MG63 (cell line): ENCODE data around the gene SLC25A40. TPM values are rescaled to one million over a fixed set of nuclear protein-coding genes. Genes with fewer than 3 reads are reported as not detected.
"Not testable (repeated sequence)": the region's sequence is repeated elsewhere in the genome, so short reads cannot be mapped to it uniquely, and the experiment has no call there.

Experiments used
- DNase-seq: peaks from one replicate; pipeline ENCODE4 v3.0.0-alpha.2; 2020
- H3K27me3 ChIP-seq: fragments of 250-450 bp; sonication (Bioruptor Pico); 2 replicates; pipeline ENCODE4 v1.5.1; 2020; ENCODE audit warnings: mild to moderate bottlenecking, moderate library complexity
- H3K36me3 ChIP-seq: fragments of 250-450 bp; sonication (Bioruptor Pico); 2 replicates; pipeline ENCODE4 v1.5.1; 2020; ENCODE audit warnings: mild to moderate bottlenecking, moderate library complexity
- H3K4me3 ChIP-seq: fragments of 250-450 bp; sonication (Bioruptor Pico); 2 replicates; pipeline ENCODE4 v1.5.1; 2020; ENCODE audit warnings: mild to moderate bottlenecking, moderate library complexity
- H3K9me3 ChIP-seq: fragments of 250-450 bp; sonication (Bioruptor Pico); 2 replicates; pipeline ENCODE4 v1.5.1; 2020; ENCODE audit warnings: mild to moderate bottlenecking, moderate library complexity
- total RNA-seq: library from RNA; depleted of rRNA; stranded (reverse); fragments of >200 nt; shearing (Covaris generic); gene quantifications from 2 replicates; pipeline ENCODE4 v1.2.3, GENCODE V29; 2014; ENCODE audit warnings: low replicate concordance

The SLC25A40 gene
- total RNA-seq, 1 experiment from 2014 or later: 4.0 TPM

DNA sequence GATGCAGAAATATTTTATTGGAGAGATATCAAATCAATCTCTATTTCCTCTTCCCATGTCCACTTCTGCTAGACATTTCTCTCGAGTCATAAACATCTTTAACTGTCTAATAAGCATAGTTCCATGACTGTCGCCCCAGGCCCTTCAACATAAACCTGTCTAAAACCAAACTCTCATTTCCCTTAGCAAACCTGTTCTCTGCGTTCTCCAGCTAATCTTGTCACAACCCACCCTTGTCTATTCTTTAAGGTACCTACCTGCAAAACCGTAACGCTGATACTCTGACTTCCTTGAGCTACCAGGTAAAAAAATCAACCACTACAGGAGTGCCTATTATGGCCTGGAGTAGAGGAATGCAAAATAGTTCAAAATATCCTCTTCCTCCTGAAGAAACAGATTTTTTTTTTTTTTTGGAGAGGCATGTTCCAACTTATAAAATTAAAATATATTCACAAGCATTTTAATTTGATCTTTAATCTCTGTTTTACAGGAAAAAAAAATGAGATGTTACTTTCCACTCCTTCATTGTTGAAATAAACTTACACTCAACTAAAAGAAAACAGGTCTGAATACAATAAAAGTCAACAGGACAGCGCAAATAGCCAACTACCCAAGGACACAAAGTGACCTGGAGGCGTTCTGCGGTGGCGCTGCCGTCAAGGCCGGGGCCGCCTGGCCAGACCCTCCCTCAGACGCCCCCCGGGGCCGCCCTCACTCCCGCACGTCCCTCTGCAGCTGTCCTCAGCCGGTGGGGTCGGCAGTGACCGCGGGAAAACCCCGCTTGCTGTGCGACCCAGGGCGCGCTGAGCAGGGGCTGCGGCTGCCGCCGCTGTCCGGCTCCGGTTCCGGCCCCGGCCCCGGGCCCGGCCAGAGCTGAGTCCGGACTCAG lies 765 bp downstream of the SLC25A40 start:
- peaks cover 26% of the 10 kb centered on the region for H3K36me3 ChIP-seq
- DNase-seq: no peak
- H3K4me3 ChIP-seq: peak overlapping the region; percentile 75
- no peaks in the 10 kb centered on the region for H3K9me3 ChIP-seq
- no peaks in the 10 kb centered on the region for H3K27me3 ChIP-seq

DNA sequence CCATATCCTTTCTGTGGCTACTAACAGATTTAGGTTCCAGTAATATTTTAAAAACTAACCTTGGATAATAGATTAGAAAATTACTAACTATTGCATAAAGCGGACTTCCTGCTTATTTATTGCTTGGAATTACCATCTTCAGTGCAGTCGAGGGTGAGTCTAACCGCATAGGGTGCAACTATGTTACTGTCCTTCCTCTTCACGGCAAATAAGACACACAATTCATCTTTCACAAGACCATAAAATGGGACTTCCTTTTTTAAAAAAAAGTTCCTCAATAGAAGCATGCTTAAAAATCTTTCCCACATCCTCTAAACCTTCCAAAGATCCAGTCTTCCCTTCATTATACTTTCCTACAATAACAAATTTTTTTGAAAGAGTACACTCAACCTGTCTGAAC lies 2.1 kb downstream of the SLC25A40 start:
- H3K36me3 ChIP-seq: peaks cover 25% of the 10 kb centered on the region
- H3K27me3 ChIP-seq: no peaks in the 10 kb centered on the region
- peak overlapping the region; percentile 75 for H3K4me3 ChIP-seq
- no peak for DNase-seq
- H3K9me3 ChIP-seq: no peaks in the 10 kb centered on the region; the same call in 1 of the 2 replicates

DNA sequence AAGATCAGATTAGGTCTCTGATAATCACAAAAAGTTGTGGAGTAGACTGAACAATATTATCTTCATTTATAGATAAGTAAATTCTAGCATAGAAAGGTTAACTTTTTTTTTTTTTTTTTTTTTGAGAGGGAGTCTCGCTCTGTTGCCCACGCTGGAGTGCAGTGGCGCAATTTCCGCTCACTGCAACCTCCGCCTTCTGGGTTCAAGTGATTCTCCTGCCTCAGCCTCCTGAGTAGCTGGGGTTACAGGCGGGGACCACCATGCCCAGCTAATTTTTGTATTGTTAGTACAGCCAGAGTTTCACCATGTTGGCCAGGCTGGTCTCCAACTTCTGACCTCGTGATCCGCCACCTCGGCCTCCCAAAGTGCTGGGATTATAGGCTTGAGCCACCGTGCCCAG lies 2.8 kb downstream of the SLC25A40 start:
- peaks cover 18% of the 10 kb centered on the region for H3K36me3 ChIP-seq
- not testable (repeated sequence) for H3K4me3 ChIP-seq, H3K27me3 ChIP-seq, DNase-seq, H3K9me3 ChIP-seq

DNA sequence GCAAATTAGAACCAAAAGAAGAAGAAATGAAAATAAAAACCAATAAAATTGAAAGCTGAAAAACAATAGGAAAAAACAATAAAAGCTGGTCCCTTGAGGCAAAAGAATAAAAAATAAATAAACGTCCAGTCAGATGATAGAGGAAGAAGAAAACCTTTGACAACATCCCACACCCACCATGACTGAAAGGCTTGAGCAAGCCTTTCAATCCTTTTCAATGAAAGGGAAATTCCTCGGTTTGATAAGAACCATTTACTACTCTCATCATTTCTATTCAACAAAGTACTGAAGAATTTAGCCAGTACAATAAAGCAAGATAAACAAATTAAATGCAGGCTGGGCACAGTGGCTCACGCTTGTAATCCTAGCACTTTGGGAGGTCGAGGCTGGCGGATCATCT lies 3.8 kb downstream of the SLC25A40 start:
- Histone ChIP-seq H3K4me3 (no peak overlapping the region), H3K36me3 (peaks cover 14% of the 10 kb centered on the region), H3K27me3 (no peaks in the 10 kb centered on the region), H3K9me3 (no peaks in the 10 kb centered on the region; the same call in 1 of the 2 replicates)
- DNase-seq: no peak

DNA sequence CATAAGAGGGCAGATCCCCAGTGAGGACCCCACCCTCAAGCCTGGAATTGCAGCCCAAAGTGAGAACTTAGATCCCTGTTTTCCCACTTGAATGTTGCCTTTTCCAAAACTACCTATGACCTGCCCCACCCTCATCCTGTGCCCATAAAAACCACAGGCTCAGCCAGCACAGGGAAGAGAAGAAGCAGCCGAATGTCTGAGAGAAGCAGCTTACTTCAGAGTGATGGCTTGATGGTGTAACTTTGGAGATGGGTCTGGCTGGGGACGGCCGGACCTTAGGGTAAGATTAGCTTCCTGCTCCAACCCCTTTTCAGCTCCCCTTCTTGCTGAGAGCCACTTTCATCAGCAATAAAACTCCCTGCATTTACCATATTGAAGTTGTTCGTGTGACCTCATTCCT lies 5.7 kb downstream of the SLC25A40 start:
- no peak for DNase-seq
- Histone ChIP-seq H3K4me3 (no peak overlapping the region), H3K9me3 (peaks cover 2% of the 10 kb centered on the region), H3K27me3 (no peaks in the 10 kb centered on the region), H3K36me3 (peaks cover 16% of the 10 kb centered on the region)

DNA sequence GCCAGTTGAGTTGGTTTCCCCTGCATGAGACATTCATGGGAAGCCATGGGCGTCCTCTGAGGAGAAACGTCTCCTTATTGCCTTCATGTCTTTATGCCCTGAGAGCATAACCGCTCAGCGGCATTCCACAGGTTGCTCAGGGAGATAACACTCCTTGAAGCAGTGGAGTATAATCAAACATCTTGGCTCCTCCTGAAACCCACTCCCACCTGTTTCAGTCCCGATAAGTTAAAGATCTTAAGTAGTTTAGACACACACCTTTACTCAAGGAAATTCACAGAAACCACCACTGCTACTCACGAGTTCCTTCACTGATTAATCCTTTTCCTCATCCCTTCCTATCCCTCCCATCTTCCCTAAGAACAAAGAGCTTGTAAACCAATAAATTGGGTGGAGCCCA lies 9.6 kb downstream of the SLC25A40 start:
- DNase-seq, H3K9me3 ChIP-seq, H3K27me3 ChIP-seq, H3K4me3 ChIP-seq: not testable (repeated sequence)
- peaks cover 15% of the 10 kb centered on the region for H3K36me3 ChIP-seq

DNA sequence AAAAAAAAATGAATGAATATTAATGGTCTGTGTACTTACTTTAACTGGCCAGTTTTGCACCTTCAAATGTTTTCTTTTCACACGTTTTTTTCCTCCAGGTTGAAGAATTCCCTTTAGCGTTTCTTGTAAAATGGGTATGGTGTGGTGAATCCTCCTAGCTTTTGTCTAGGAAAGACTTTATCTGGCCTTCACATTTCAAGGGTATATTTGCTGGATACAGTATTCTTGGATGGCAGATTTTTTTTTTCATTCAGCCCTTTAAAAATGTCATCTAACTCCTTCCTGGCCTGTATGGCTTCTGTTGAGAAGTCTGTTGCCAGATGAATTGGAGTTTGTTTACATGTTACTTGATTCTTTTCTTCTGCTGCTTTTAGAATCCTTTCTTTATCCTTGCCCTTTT lies 10.1 kb downstream of the SLC25A40 start:
- H3K9me3 ChIP-seq: peaks cover 2% of the 10 kb centered on the region
- H3K27me3 ChIP-seq: no peaks in the 10 kb centered on the region
- DNase-seq: no peak
- peaks cover 15% of the 10 kb centered on the region for H3K36me3 ChIP-seq
- no peak overlapping the region for H3K4me3 ChIP-seq

DNA sequence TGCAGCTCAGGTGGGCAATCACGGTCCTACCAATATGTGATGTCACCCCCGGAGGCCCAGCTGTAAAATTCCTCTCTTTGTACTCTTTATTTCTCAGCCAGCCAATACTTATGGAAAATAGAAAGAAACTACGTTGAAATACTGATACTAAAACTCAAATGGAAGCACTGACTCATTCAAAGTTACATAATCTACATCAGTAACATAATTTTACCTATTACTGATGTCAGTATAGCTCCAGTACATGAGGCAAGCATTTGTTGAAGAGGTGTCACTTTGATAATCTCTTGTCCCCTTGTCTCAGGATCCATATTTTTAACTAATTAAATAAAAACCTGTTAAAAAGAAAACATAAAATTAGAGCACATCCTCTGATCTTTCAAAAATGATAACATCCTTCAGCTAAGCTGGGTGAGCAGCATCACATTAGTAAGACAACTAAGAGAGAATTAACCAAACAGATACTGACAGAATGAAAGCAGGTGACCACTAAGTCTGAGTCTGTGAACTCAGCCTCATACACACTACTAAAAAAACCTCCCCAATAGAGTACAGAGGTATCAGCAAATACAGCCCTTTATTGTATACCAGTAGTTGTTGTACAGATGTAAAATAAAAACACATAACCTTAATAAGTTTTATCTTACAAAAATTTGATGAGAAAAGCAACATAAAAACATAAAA lies 17.6 kb downstream of the SLC25A40 start:
- H3K27me3 ChIP-seq: no peaks in the 10 kb centered on the region
- H3K9me3 ChIP-seq: no peaks in the 10 kb centered on the region
- no peak overlapping the region for H3K4me3 ChIP-seq
- peaks cover 7% of the 10 kb centered on the region for H3K36me3 ChIP-seq
- DNase-seq: no peak

DNA sequence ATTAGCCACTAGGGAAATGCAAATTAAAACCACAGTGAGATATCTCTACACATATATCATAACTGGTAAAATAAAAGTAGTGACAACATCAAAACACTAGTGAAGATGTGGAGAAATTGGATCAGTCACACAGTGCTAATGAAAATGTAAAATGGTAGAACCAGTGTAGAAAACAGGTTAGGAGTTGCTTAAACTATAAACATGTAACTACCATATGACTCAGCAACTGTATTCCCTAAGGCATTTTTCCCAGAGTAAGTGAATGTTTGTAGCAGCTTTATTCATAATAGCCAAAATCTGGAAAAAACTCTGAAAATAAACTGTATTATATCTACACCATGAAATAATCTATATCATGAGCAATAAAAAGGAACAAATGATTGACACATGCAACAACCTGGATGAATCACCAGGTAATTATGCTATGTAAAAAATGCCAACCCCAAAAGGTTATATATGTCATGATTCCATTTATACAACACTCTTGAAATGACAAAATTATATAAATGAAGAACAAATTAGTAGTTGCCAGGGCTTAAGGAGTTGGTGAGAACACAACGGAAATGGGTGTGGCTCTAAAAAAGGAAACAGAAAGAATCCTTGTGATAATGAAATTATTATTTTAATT lies 22.8 kb downstream of the SLC25A40 start:
- Histone ChIP-seq H3K36me3 (peaks cover 13% of the 10 kb centered on the region), H3K9me3 (no peaks in the 10 kb centered on the region), H3K27me3 (no peaks in the 10 kb centered on the region), H3K4me3 (no peak overlapping the region)
- DNase-seq: no peak

DNA sequence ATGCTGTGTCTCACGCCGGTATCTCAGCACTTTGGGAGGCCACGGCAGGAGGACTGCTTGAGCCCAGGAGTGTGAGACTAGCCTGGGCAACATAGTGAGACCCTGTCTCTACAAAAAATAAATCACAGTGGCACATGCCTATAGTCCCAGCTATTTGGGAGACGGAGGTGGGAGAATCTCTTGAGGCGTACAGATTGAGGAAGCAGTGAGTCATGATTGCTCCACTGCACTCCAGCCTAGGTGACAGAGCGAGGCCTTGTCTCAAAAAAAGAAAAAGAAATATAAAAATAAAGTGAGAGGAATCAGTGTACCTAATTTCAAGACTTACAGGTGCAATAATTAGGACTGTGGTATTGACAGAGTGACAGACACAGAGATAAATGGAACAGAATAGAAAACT lies 23.9 kb downstream of the SLC25A40 start:
- peaks cover 13% of the 10 kb centered on the region for H3K36me3 ChIP-seq
- H3K9me3 ChIP-seq: no peaks in the 10 kb centered on the region
- H3K4me3 ChIP-seq: no peak overlapping the region
- DNase-seq: no peak
- no peaks in the 10 kb centered on the region for H3K27me3 ChIP-seq

DNA sequence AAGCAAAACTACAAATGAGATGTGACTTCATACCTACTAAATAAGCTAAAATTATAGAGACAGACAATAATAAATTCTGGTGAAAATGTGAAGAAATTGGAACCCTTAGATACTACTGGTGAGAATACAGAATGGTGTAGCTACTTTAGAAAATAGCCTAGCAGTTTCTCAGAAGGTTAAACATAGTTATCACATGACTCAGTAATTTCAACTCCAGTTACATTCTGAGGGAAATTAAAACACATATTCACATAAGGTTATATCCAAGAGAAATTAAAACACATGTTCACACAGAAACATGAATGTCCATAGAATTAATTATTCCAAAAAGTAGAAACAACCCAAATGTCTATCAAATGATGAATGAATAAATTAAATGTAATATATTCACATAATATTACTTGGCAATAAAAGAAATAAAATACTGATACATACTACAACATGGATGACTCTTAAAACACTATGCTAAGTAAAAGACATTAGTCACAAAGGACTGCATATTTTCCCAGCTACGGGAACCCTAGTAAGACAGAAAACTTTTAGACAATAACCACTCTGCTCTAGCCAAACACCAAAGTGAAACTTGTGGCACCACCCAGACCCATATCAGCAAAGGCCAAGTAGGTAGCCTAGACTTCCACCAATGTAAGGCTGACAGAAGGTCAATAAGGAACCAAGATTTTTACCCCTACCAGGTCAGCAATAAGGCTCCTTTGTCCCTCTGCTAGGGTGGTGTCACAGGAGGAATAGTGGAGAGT lies 25.1 kb downstream of the SLC25A40 start:
- Histone ChIP-seq H3K27me3 (no peaks in the 10 kb centered on the region), H3K4me3 (no peak overlapping the region), H3K36me3 (peaks cover 13% of the 10 kb centered on the region), H3K9me3 (no peaks in the 10 kb centered on the region)
- DNase-seq: no peak

DNA sequence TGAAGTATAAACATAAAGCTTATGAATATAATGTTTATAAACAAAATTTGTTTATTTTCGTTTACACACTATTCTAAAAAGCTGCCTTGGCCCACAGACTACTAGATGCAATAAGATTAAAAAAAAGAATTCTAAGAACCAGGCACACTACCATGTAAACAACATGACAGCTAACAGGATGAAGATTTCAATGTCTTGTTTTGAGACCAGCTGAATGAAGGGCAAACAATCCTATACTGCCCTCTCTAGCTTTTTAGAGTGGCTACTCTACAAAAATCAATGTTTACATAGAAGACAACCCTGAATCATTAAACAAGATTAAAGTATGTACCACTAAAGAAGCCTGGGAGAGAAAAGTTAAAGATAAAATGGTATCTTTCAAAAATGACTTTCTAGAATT lies 38.6 kb downstream of the SLC25A40 start:
- H3K36me3 ChIP-seq: no peaks in the 10 kb centered on the region

DNA sequence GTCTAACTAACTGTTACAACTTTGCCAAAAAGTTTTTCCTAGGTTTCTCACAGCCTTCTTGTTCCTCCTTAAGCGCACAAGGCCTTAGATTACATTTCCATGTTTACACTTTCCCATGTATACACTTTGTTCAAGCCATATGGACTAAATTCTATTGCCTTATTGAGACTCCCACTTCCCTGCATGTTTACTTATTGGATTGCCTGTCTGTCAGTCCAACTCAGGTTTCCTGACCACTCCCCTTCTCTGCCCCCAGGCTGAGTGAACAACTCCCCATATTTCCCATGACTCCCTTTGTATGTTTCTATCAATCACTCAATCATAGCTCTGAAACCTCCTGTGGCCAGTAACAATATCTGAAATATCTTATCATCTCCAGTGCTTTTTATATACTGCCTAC lies 43.0 kb downstream of the SLC25A40 start:
- H3K9me3 ChIP-seq: no peaks in the 10 kb centered on the region
- no peaks in the 10 kb centered on the region for H3K27me3 ChIP-seq
- DNase-seq: no peak
- H3K4me3 ChIP-seq: no peak overlapping the region
- H3K36me3 ChIP-seq: no peaks in the 10 kb centered on the region; the same call in 1 of the 2 replicates

More for the DNA sequence above, 38.6 kb downstream of the SLC25A40 start:
- Histone ChIP-seq H3K27me3 (no peaks in the 10 kb centered on the region), H3K9me3 (no peaks in the 10 kb centered on the region), H3K4me3 (no peak overlapping the region)
- no peak for DNase-seq

DNA sequence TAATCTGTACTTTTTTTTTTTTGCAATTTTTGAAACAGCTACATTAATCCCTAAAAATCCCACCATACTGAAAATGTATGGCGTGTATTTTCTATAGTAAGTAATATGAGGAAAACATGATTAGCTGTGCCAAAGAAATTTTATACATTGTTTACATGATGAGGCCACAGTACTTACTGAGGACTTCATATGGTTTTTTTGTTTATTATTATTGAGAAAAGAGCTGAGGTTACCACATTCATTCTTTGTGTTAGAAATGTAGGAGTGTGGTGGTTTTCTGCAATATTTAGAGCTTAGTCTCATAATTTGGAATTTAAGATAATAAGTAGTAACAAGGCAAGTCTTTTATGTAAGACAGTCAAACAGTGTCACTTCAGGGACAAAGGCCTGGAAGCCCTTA lies 45.1 kb downstream of the SLC25A40 start:
- H3K36me3 ChIP-seq: no peaks in the 10 kb centered on the region; the same call in 1 of the 2 replicates
- no peaks in the 10 kb centered on the region for H3K27me3 ChIP-seq
- DNase-seq: no peak
- H3K9me3 ChIP-seq: no peaks in the 10 kb centered on the region
- no peak overlapping the region for H3K4me3 ChIP-seq

DNA sequence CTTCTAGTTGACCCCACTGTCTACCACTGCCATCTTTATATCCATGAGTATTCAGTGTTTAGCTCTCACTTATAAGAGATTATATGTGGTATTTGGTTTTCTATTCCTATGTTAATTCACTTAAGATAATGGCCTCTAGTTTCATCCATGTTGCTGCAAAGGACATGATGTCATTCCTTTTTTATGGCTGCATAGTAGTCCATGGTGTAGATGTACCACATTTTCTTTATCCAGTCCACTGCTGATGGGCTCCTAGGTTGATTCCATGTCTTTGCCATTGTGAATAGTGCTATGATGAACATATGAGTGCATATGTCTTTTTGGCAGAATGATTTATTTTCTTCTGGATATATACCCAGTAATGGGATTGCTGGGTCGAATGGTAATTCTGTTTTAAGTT lies 47.8 kb downstream of the SLC25A40 start:
- not testable (repeated sequence) for H3K36me3 ChIP-seq, H3K27me3 ChIP-seq, H3K9me3 ChIP-seq, DNase-seq, H3K4me3 ChIP-seq

DNA sequence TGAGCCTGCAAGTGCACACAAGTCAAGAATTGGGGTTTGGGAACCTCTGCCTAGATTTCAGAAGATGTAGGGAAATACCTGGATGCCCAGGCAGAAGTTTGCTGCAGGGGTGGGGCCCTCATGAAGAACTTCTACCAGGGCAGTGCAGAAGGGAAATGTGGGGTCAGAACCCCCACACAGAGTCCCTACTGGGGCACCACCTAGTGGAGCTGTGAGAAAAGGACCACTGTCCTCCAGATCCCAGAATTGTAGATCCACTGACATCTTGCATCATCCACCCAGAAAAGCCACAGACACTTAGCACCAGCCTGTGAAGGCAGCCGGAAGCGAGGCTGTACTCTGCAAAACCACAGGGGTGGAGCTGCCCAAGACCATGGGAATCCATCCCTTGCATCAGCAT lies 50.8 kb downstream of the SLC25A40 start:
- DNase-seq, H3K36me3 ChIP-seq, H3K27me3 ChIP-seq, H3K4me3 ChIP-seq, H3K9me3 ChIP-seq: not testable (repeated sequence)

DNA sequence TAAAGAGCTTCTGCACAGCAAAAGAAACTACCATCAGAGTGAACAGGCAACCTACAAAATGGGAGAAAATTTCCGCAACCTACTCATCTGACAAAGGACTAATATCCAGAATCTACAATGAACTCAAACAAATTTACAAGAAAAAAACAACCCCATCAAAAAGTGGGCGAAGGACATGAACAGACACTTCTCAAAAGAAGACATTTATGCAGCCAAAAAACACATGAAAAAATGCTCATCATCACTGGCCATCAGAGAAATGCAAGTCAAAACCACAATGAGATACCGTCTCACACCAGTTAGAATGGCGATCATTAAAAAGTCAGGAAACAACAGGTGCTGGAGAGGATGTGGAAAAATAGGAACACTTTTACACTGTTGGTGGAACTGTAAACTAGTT lies 54.1 kb downstream of the SLC25A40 start:
- not testable (repeated sequence) for H3K9me3 ChIP-seq, H3K36me3 ChIP-seq, H3K27me3 ChIP-seq, H3K4me3 ChIP-seq, DNase-seq
